GM06990 (cell line): ENCODE measurements around the gene SOX18.

Experiments
- DNase-seq: peaks from one replicate; pipeline ENCODE4 v3.0.0-alpha.2; 2011; ENCODE audit not compliant: insufficient read length; ENCODE audit errors: extremely low read depth
- H3K27me3 ChIP-seq: replicated peaks from 2 replicates; pipeline ENCODE4 v1.6.0; 2011; ENCODE audit warnings: low read length; ENCODE audit not compliant: control insufficient read depth, insufficient read depth
- H3K36me3 ChIP-seq: 2 replicates; pipeline ENCODE4 v1.5.1; 2011; ENCODE audit warnings: low read length; ENCODE audit not compliant: control insufficient read depth, insufficient read depth
- H3K4me3 ChIP-seq: replicated peaks from 2 replicates; pipeline ENCODE4 v1.5.1; 2011; ENCODE audit warnings: low read depth, mild to moderate bottlenecking, control low read depth, low read length
- CTCF ChIP-seq: IDR thresholded peaks from 2 replicates; pipeline ENCODE4 v1.5.1; 2011; ENCODE audit warnings: low read length, control low read depth, mild to moderate bottlenecking, inconsistent platforms; ENCODE audit not compliant: insufficient read depth, poor library complexity, severe bottlenecking

The SOX18 gene

DNA sequence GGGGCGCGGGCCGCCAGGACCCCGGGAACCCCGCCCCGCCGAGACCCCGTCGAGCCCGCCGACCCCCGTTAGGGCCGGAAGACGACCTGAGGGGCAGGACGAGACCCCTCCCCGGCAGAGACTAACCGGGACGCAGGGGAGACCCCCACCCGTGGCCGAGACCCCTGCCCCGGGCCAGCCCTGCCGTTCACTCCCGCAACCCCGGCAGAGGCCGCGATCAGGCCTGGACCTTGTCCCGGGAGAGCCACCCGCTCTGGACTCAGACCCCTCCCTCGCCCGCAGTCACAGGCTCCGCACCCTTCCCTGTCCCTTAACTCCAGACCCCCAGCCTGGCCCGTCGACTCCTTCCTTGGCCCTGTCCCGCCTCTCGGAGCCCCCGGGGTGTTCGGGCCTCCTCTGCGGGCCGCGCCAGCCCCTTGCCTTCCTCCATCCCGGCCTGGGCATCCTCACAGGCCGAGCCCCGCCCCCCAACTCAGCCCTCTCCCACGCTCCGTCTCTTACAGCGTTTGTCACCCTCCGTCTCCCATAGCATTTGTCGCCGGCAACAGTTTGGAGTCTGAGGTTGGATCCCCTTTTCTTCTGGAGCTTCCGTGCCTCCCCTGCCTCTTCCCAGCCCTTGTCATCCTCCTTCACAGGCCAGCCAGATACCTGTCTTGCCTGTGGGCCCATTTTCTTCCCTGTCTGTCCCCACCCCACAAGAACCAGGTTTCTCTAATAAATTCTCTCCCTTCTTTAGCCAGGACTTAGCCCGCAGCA lies 14.1 kb upstream of the SOX18 start:
- no peak for TF ChIP-seq CTCF

GRCh38 chr20:64062596-64063388 lies 13.4 kb upstream of the SOX18 start, which contains the start of gene TCEA2:
Gene TCEA2 (plus strand): TSS chr20:64063198. CDS start chr20:64063313, 115 bp downstream.
- no peak for TF ChIP-seq CTCF
- Histone ChIP-seq H3K36me3 (no peaks in the 10 kb centered on the region), H3K4me3 (peak within 1 kb of the TSS; percentile 79), H3K27me3 (no peaks in the 10 kb centered on the region)
- DNase-seq = peak; percentile 91

More for the DNA sequence above, 14.1 kb upstream of the SOX18 start:
- peak overlapping the region; percentile 79 for H3K4me3 ChIP-seq
- H3K27me3 ChIP-seq = no peaks in the 10 kb centered on the region
- DNase-seq = no peak
- H3K36me3 ChIP-seq = no peaks in the 10 kb centered on the region

DNA sequence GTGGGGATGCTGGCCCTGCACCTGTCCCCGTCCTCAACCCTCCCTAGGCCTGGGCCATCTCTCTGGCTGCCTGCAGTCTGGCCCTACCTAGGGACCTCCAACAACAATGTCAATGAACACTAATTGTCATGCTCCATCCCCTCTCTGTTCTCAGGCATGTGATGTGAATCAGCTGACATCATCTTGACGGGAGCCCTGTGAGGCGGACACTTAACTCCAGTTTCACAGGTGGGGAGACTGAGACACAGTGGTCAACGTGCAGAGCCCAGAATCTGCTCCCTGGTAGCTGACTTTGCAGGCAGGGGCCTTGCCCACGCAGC lies 12.8 kb upstream of the SOX18 start:
- no peaks in the 10 kb centered on the region for H3K27me3 ChIP-seq
- TF ChIP-seq CTCF = no peak
- H3K36me3 ChIP-seq = no peaks in the 10 kb centered on the region
- no peak for DNase-seq
- H3K4me3 ChIP-seq = peak overlapping the region; percentile 56; the same call in 1 of the 2 replicates

DNA sequence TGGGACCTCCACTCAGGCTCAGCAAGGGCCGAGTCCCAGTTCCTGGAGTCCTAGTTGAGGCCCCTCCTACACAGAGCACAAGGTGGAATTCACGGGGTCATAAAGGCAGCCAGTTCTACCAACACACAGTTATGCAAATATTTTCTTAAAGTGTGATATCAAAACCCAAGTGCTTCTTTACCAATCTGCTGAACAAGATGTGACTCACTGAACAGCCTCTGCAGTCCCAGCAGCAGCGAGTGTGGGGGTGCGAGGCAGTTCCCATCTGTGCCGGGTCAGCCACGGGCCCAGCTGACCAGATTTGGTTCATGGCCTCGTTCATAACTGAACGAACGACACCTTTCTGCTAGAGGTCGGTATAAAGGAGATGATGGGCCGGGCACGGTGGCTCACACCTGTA lies 9.1 kb upstream of the SOX18 start:
- no peak for TF ChIP-seq CTCF
- H3K27me3 ChIP-seq = no peaks in the 10 kb centered on the region
- no peaks in the 10 kb centered on the region for H3K36me3 ChIP-seq
- peak overlapping the region; percentile 47 for H3K4me3 ChIP-seq
- no peak for DNase-seq

- H3K4me3 ChIP-seq = peak overlapping the region; percentile 47
- peak; percentile 77 for DNase-seq
Measured at GRCh38 chr20:64057628-64058498, 8.4 kb upstream of the SOX18 start.

More at GRCh38 chr20:64057628-64058498, 8.4 kb upstream of the SOX18 start:
- Histone ChIP-seq H3K36me3 (no peaks in the 10 kb centered on the region), H3K27me3 (no peaks in the 10 kb centered on the region)
- peak; percentile 90 for TF ChIP-seq CTCF
